ENCODE measurements around the gene TLK2.

TLK2 gene

GRCh38 chr17:62658136-62658920, 179.7 kb downstream of the TLK2 start:
- DNase-seq: no peak

GRCh38 chr17:62660629-62661118, 182.0 kb downstream of the TLK2 start:
- no peak for DNase-seq

DNA sequence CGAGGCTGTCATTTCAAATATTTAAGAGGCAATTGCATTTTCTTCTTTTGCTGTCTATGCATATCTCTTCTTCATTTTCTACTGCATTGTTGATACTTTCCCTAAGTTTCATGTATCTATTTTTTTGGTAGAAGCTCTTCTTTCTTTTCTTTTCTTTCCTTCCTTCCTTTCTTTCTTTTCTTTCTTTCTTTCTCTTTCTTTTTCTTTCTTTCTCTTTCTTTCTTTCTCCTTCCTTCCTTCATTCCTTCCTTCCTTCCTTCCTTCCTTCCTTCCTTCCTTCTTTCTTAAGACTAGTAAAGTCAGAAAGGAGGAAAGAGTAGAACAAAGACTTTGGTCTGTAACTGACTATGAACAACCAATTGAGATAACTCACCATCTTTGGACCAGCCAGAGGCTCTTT, 182.7 kb downstream of the TLK2 start:
- DNase-seq: no peak

GRCh38 chr17:62662855-62663254, 184.2 kb downstream of the TLK2 start:
- no peak for DNase-seq

Data from stimulated activated CD4-positive, alpha-beta T cell treated with anti-CD3 and anti-CD28 coated beads, Interleukin-12 subunit alpha, Interleukin-12 subunit beta, amount 100 ng/mL, for 4 hours (primary cell).